Measurements from ENCODE around the gene PRKAA2. TPM values are rescaled to one million over a fixed set of nuclear protein-coding genes. Genes with fewer than 3 reads are reported as not detected.

The PRKAA2 gene
- total and polyA plus RNA-seq, 2 of the 13 experiments (the other 11 are each of a cell fraction or from before 2014, with no cell fraction given), result 6.0 to 7.5 TPM

- TF ChIP-seq AHDC1 (CRISPR knock-in tag; IDR thresholded peaks at IDR 0.05; ENCODE audit: borderline replicate concordance) (peak; percentile 84; the same call in 1 of the 2 replicates), RXRA (CRISPR knock-in tag; IDR thresholded peaks at IDR 0.05) (peak; percentile 23; the same call in 1 of the 2 replicates), TCF7 (IDR thresholded peaks at IDR 0.05; ENCODE audit: low read depth) (peak; percentile 92), ETV5 (CRISPR knock-in tag; IDR thresholded peaks at IDR 0.05; ENCODE audit: borderline replicate concordance) (peak; percentile 49; the same call in 1 of the 2 replicates), THAP11 (CRISPR knock-in tag; IDR thresholded peaks at IDR 0.05) (peak; percentile 44; the same call in 1 of the 2 replicates), AGO1 (IDR thresholded peaks at IDR 0.05; ENCODE audit: low read depth, low read length, poor library complexity, severe bottlenecking) (no peak), ETV6 (CRISPR knock-in tag; conservative IDR thresholded peaks at IDR 0.05) (no peak), KDM3A (CRISPR knock-in tag; IDR thresholded peaks at IDR 0.05; ENCODE audit: low read depth) (no peak), IKZF5 (CRISPR knock-in tag; IDR thresholded peaks at IDR 0.05) (peak; percentile 71; the same call in 1 of the 2 replicates), ZNF292 (CRISPR knock-in tag; IDR thresholded peaks at IDR 0.05; ENCODE audit: borderline replicate concordance, low read depth) (peak; percentile 48; the same call in 1 of the 2 replicates), MIER3 (CRISPR knock-in tag; IDR thresholded peaks at IDR 0.05; ENCODE audit: borderline replicate concordance) (peak; percentile 68; the same call in 1 of the 2 replicates), SP5 (CRISPR knock-in tag; IDR thresholded peaks at IDR 0.05; ENCODE audit: borderline replicate concordance, low read depth) (peak; percentile 59; the same call in 1 of the 2 replicates), HNF4A (CRISPR knock-in tag; IDR thresholded peaks at IDR 0.05) (peak; percentile 49; the same call in 1 of the 2 replicates), NR2F6 (IDR thresholded peaks at IDR 0.05) (peak; percentile 71), NR2F6 (CRISPR knock-in tag; IDR thresholded peaks at IDR 0.05) (peak; percentile 89), ZNF75D (CRISPR knock-in tag; IDR thresholded peaks at IDR 0.05; ENCODE audit: borderline replicate concordance) (no peak), NFIC (IDR thresholded peaks at IDR 0.05; ENCODE audit: low read length) (peak; percentile 68; the same call in 1 of the 2 replicates), JUNB (CRISPR knock-in tag; IDR thresholded peaks at IDR 0.05; ENCODE audit: borderline replicate concordance) (peak; percentile 81; the same call in 1 of the 2 replicates), SALL1 (CRISPR knock-in tag; IDR thresholded peaks at IDR 0.05) (peak; percentile 29; the same call in 1 of the 2 replicates)
- TF ChIP-seq, protein P1, sequence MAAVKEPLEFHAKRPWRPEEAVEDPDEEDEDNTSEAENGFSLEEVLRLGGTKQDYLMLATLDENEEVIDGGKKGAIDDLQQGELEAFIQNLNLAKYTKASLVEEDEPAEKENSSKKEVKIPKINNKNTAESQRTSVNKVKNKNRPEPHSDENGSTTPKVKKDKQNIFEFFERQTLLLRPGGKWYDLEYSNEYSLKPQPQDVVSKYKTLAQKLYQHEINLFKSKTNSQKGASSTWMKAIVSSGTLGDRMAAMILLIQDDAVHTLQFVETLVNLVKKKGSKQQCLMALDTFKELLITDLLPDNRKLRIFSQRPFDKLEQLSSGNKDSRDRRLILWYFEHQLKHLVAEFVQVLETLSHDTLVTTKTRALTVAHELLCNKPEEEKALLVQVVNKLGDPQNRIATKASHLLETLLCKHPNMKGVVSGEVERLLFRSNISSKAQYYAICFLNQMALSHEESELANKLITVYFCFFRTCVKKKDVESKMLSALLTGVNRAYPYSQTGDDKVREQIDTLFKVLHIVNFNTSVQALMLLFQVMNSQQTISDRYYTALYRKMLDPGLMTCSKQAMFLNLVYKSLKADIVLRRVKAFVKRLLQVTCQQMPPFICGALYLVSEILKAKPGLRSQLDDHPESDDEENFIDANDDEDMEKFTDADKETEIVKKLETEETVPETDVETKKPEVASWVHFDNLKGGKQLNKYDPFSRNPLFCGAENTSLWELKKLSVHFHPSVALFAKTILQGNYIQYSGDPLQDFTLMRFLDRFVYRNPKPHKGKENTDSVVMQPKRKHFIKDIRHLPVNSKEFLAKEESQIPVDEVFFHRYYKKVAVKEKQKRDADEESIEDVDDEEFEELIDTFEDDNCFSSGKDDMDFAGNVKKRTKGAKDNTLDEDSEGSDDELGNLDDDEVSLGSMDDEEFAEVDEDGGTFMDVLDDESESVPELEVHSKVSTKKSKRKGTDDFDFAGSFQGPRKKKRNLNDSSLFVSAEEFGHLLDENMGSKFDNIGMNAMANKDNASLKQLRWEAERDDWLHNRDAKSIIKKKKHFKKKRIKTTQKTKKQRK (IDR thresholded peaks at IDR 0.05; ENCODE audit: low read length), result no peak
Measured at GRCh38 chr1:56688522-56689026, 43.5 kb downstream of the PRKAA2 start (continued).

All from HepG2 (cell line).